ENCODE data around the gene MTNR1A.

Gene MTNR1A

DNA sequence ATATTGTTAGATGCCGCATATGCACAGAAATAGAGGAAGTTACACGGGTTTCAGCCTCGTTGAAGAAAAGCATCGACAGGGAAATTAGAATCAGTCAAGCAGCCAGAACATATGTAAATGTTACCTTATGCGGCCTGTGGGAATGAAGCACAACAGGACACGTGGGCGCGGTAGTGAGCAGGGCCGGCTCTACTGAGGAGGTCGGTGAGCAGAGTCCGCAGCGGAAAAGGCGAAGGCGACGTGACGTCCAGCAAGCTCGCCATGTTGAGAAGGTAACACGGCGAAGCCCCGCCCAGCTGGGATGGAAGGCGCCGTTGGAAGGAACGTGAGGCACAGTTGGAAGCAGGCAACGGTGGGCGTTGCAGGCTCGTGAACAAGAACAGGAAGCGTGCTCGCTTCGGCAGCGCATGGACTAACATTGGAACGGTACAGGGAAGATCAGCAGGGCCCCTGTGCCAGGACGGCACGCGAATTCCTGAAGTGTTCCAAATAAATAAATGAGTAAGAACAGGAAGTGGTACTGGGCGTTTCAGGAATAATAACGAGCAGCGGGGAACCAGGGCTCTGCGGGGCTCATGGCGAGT, 54.6 kb downstream of the MTNR1A start:
- TF ChIP-seq, protein P1, sequence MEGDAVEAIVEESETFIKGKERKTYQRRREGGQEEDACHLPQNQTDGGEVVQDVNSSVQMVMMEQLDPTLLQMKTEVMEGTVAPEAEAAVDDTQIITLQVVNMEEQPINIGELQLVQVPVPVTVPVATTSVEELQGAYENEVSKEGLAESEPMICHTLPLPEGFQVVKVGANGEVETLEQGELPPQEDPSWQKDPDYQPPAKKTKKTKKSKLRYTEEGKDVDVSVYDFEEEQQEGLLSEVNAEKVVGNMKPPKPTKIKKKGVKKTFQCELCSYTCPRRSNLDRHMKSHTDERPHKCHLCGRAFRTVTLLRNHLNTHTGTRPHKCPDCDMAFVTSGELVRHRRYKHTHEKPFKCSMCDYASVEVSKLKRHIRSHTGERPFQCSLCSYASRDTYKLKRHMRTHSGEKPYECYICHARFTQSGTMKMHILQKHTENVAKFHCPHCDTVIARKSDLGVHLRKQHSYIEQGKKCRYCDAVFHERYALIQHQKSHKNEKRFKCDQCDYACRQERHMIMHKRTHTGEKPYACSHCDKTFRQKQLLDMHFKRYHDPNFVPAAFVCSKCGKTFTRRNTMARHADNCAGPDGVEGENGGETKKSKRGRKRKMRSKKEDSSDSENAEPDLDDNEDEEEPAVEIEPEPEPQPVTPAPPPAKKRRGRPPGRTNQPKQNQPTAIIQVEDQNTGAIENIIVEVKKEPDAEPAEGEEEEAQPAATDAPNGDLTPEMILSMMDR (IDR thresholded peaks at IDR 0.05; ENCODE audit: control insufficient read depth, extremely low read depth, insufficient read depth) = no peak
- H3K4me3 ChIP-seq (ENCODE audit: low read depth, low read length) = no peak overlapping the region
- DNase-seq (ENCODE audit: low read depth) = no peak

DNA sequence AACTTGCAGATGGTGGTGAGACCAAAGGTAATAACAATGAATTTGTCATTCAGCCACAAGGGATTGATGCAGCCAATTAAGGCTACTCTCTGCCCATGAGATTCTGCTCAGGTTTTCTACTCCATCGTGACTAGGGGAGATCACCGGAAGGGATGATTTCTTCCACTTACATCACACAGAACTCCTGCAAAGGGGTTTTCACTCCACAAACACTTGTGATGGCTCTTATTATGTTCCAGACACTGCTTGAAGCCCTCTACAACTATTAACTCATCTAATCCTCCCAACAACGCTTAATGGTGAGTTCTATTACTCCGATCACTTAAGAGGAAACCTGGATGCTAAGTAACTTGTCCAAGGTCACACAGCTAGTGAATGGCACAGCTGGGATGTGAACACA, 55.9 kb downstream of the MTNR1A start:
- DNase-seq (ENCODE audit: low read depth) = no peak
- TF ChIP-seq, protein P1 (IDR thresholded peaks at IDR 0.05; ENCODE audit: control insufficient read depth, extremely low read depth, insufficient read depth) = no peak
- H3K4me3 ChIP-seq (ENCODE audit: low read depth, low read length) = no peak overlapping the region

DNA sequence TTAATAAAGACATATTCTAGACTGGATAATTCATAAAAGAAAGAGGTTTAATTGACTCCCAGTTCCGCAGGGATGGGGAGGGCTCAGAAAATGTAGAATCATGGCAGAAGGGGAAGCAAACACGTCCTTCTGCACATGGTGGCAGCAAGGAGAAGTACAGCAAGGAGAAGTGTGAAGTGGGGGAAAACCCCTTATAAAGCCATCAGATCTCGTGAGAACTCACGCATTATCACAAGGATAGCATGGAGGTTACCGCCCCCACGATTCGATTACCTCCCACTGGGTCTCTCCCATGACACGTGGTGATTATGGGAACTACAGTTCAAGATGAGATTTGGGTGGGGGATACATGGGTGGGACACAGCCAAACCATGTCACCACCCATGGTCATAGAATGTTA, 58.3 kb downstream of the MTNR1A start:
- DNase-seq (ENCODE audit: low read depth) = no peak
- TF ChIP-seq, protein P1 (IDR thresholded peaks at IDR 0.05; ENCODE audit: control insufficient read depth, extremely low read depth, insufficient read depth) = no peak
- no peak overlapping the region for H3K4me3 ChIP-seq (ENCODE audit: low read depth, low read length)

DNA sequence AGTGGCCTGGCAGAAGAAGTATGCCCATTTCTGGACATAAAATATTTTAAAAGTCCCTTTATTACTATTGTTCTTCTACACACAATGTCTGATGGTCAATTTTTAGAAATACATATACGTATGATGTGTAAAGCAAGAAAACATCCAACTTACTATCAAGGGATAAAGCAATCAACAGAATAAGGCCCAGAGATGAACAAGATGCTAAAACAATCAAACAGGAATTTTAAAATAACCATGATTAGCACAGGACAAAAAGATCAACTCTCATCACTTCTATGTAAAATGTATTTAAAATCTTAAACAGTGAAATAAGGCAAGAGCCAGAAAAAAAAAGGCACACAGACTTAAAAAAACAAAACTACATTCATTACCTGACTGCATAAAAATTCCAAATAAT, 60.9 kb downstream of the MTNR1A start:
- TF ChIP-seq, protein P1 (IDR thresholded peaks at IDR 0.05; ENCODE audit: control insufficient read depth, extremely low read depth, insufficient read depth) = no peak
- no peak for DNase-seq (ENCODE audit: low read depth)
- no peak overlapping the region for H3K4me3 ChIP-seq (ENCODE audit: low read depth, low read length)

DNA sequence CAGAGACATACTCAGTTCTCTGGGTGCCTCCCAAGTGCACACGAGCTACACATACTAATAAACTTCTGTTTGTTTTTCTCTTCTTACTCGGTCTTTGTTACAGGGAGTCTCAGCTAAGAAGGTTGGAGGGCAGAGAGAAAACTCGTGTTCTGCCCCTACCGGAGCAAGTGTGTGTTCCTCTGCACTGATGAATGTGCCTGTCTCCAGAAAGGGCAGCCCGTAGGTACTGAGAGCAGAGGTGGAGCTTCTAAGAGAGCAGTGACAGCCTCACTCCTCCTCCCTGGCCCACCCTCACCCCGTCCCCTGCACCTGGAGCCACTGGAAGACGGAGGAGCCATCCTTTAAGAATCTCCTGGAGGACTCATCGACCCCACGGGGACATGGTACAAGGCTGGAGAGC, 67.6 kb downstream of the MTNR1A start:
- TF ChIP-seq, protein P1 (IDR thresholded peaks at IDR 0.05; ENCODE audit: control insufficient read depth, extremely low read depth, insufficient read depth) = no peak
- no peak overlapping the region for H3K4me3 ChIP-seq (ENCODE audit: low read depth, low read length)

DNA sequence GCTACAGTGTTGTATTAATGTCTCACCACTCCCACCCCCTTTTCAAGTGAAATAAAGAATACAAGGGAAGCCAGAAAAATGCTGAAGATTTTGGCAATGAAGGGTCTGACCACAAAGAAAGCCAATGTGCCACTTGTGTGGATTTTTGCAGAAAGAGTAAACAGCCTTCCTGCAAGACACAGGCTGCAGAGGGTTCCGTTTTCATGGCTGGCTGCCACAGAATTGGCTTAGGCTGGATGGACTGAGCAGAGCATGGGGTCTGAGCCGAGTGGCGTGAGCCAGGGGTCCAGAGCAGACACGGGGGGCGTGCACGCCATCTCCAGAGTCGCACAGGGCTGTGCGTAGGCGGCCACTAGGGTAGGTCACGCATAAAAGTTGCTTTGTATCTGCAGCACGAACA, 69.2 kb downstream of the MTNR1A start:
- H3K4me3 ChIP-seq (ENCODE audit: low read depth, low read length) = no peak overlapping the region
- no peak for DNase-seq (ENCODE audit: low read depth)
- TF ChIP-seq, protein P1 (IDR thresholded peaks at IDR 0.05; ENCODE audit: control insufficient read depth, extremely low read depth, insufficient read depth) = no peak

More for the DNA sequence above, 67.6 kb downstream of the MTNR1A start:
- no peak for DNase-seq (ENCODE audit: low read depth)

DNA sequence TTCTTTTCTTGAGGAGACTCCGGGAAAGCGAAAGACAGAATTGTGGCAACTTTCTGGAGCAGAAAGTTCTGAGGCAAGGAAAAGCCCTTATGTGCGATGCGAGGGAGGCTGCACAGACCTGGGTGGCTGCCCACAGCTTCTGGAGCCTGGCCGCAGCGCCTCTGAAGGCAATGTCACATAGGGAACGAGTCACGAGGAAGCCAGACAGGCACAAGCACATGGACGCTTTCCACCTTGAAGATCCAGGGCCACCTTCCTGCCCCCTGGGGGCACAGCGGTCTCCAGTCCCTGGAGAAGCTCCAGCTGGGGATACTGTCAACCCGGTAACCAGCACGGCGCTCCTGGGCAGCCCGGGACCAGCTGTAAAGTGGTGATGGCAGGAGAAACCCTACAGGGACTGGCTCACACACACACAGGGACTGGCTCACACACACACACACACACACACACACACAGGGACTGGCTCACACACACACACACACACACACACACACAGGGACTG, 69.8 kb downstream of the MTNR1A start:
- no peak overlapping the region for H3K4me3 ChIP-seq (ENCODE audit: low read depth, low read length)
- TF ChIP-seq, protein P1 (IDR thresholded peaks at IDR 0.05; ENCODE audit: control insufficient read depth, extremely low read depth, insufficient read depth) = no peak
- DNase-seq (ENCODE audit: low read depth) = no peak

Data from LNCaP clone FGC (cell line).